ENCODE results near the gene RAI2. TPM values are rescaled to one million over a fixed set of nuclear protein-coding genes. Genes with fewer than 3 reads are reported as not detected.
"Not testable (repeated sequence)": the region's sequence is repeated elsewhere in the genome, so short reads cannot be mapped to it uniquely, and the experiment has no call there.

Gene RAI2
- total RNA-seq, 4 donors from 2014 or later = 21.7 to 35.4 (median 26.8) TPM

DNA sequence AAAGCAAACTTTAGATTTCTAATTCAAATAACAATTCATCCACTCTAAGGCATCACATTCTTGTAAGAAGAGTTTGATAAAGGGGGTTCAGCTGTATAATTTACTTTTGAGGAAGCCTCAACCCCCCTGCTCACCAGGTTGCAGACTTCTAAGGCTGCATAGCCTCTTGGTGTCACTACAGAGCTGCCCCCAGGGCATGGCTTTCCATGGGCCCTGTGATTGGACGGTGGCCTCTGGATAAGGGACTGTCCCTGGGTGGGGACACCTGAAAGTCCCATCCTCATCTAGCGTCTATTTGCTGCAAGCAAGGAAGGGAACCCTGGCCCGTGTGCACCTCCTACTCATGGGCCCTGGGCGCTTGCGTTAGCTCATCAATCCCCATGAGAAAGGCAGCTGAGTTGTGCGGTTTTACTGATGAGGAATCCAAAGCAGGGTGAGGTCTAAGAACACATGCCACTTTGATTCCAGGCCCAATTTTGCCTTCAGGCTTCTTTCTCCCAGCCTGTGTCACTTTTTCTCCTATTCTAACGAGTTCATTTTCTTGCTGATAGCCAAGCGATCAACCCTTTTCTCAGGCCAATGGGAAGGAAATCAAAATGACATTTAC is 72.0 kb downstream of the RAI2 start:
- no peak for ATAC-seq
- WGBS, 2 donors (ENCODE audit: low coverage in 1 of 2) = 42 to 83% methylated on average over 2 to 7 of the region's 8 CpGs
- H3K36me3 ChIP-seq = no peaks in the 10 kb centered on the region
- H3K4me3 ChIP-seq = no peak overlapping the region
- TF ChIP-seq, protein P1, sequence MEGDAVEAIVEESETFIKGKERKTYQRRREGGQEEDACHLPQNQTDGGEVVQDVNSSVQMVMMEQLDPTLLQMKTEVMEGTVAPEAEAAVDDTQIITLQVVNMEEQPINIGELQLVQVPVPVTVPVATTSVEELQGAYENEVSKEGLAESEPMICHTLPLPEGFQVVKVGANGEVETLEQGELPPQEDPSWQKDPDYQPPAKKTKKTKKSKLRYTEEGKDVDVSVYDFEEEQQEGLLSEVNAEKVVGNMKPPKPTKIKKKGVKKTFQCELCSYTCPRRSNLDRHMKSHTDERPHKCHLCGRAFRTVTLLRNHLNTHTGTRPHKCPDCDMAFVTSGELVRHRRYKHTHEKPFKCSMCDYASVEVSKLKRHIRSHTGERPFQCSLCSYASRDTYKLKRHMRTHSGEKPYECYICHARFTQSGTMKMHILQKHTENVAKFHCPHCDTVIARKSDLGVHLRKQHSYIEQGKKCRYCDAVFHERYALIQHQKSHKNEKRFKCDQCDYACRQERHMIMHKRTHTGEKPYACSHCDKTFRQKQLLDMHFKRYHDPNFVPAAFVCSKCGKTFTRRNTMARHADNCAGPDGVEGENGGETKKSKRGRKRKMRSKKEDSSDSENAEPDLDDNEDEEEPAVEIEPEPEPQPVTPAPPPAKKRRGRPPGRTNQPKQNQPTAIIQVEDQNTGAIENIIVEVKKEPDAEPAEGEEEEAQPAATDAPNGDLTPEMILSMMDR (IDR thresholded peaks at IDR 0.05) = no peak
- TF ChIP-seq POLR2A (IDR thresholded peaks at IDR 0.05) (no peak), POLR2AphosphoS5 (IDR thresholded peaks at IDR 0.05) (no peak), EP300 (IDR thresholded peaks at IDR 0.05) (no peak)
- H3K27ac ChIP-seq = no peak overlapping the region
- peaks cover 0 to 7% (median 0%) of the 10 kb centered on the region in 3 donors for H3K4me1 ChIP-seq
- H3K27me3 ChIP-seq = no peaks in the 10 kb centered on the region
- no peaks in the 10 kb centered on the region for H3K9me3 ChIP-seq

DNA sequence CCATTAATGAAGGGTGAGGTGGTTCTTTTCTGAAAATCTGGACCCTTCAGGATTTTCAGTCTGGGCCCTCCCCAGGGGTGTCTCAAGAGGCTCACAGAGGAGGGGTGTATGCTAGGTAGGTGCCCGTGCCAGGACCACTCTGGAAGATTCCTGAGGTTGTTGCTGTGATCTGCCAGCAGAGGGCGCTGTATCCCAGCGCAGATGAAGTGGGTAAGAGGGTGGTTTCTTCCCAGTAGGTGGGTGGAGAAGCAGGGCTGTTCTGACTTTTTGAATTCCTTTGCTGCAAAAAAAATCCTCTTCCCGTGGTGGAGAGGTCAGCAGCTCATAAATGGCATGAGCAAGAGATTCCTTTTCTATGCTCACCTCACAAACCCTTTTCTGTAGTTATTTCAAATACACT is 72.7 kb downstream of the RAI2 start:
- no peak overlapping the region for H3K27ac ChIP-seq
- peaks cover 0 to 7% (median 0%) of the 10 kb centered on the region in 3 donors for H3K4me1 ChIP-seq
- ATAC-seq = peak; percentile 61
- no peaks in the 10 kb centered on the region for H3K27me3 ChIP-seq
- no peaks in the 10 kb centered on the region for H3K9me3 ChIP-seq
- H3K4me3 ChIP-seq = no peak overlapping the region
- no peaks in the 10 kb centered on the region for H3K36me3 ChIP-seq
- 0 to 6% methylated on average over 1 to 3 of the region's 4 CpGs for WGBS, 2 donors (ENCODE audit: low coverage in 1 of 2)
- TF ChIP-seq POLR2AphosphoS5 (IDR thresholded peaks at IDR 0.05) = no peak
- TF ChIP-seq, protein P1 (IDR thresholded peaks at IDR 0.05) = peak; percentile 63 to 79 (median 70)
- no peak for TF ChIP-seq POLR2A (IDR thresholded peaks at IDR 0.05)
- TF ChIP-seq EP300 (IDR thresholded peaks at IDR 0.05) = no peak

GRCh38 chrX:17787557-17787956 is 73.5 kb downstream of the RAI2 start:
- no peaks in the 10 kb centered on the region for H3K9me3 ChIP-seq
- peaks cover 0 to 7% (median 0%) of the 10 kb centered on the region in 3 donors for H3K4me1 ChIP-seq
- no peaks in the 10 kb centered on the region for H3K27me3 ChIP-seq
- TF ChIP-seq EP300 (IDR thresholded peaks at IDR 0.05) (no peak), POLR2A (IDR thresholded peaks at IDR 0.05) (no peak), POLR2AphosphoS5 (IDR thresholded peaks at IDR 0.05) (no peak)
- TF ChIP-seq, protein P1 (IDR thresholded peaks at IDR 0.05) = no peak
- no peak overlapping the region for H3K4me3 ChIP-seq
- ATAC-seq = peak; percentile 19
- H3K36me3 ChIP-seq = no peaks in the 10 kb centered on the region
- no peak overlapping the region for H3K27ac ChIP-seq
- WGBS, 2 donors (ENCODE audit: low coverage in 1 of 2) = 84% methylated on average over 9 of the region's 11 CpGs; no CpG with 5 or more reads in 1 of the 2 donors

DNA sequence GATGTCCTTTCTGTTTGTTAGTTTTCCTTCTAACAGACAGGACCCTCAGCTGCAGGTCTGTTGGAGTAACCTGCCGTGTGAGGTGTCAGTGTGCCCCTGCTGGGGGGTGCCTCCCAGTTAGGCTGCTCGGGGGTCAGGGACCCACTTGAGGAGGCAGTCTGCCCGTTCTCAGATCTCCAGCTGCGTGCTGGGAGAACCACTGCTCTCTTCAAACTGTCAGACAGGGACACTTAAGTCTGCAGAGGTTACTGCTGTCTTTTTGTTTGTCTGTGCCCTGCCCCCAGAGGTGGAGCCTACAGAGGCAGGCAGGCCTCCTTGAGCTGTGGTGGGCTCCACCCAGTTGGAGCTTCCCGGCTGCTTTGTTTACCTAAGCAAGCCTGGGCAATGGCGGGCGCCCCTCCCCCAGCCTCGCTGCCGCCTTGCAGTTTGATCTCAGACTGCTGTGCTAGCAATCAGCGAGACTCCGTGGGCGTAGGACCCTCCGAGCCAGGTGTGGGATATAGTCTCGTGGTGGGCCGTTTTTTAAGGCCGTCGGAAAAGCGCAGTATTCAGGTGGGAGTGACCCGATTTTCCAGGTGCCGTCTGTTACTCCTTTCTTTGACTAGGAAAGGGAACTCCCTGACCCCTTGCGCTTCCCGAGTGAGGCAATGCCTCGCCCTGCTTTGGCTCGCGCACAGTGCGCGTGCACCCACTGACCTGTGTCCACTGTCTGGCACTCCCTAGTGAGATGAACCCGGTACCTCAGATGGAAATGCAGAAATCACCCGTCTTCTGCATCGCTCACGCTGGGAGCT is 74.3 kb downstream of the RAI2 start:
- 80% methylated on average over 2 of the region's 31 CpGs; no CpG with 5 or more reads in 1 of the 2 donors for WGBS, 2 donors (ENCODE audit: low coverage in 1 of 2)
- H3K27me3 ChIP-seq, H3K4me3 ChIP-seq, H3K4me1 ChIP-seq, ATAC-seq, H3K9me3 ChIP-seq, H3K27ac ChIP-seq, H3K36me3 ChIP-seq: not testable (repeated sequence)

- Histone ChIP-seq H3K9me3 (no peaks in the 10 kb centered on the region), H3K4me1 (no peaks in the 10 kb centered on the region), H3K36me3 (no peaks in the 10 kb centered on the region), H3K27me3 (no peaks in the 10 kb centered on the region), H3K4me3 (no peak overlapping the region), H3K27ac (no peak overlapping the region)
- no peak for TF ChIP-seq POLR2A (IDR thresholded peaks at IDR 0.05)
- no peak for TF ChIP-seq POLR2AphosphoS5 (IDR thresholded peaks at IDR 0.05)
- TF ChIP-seq, protein P1 (IDR thresholded peaks at IDR 0.05) = no peak
- TF ChIP-seq EP300 (IDR thresholded peaks at IDR 0.05) = no peak
- 80 to 83% methylated on average over 1 to 2 of the region's 4 CpGs for WGBS, 2 donors (ENCODE audit: low coverage in 1 of 2)
- ATAC-seq = no peak
Observed at GRCh38 chrX:17779434-17779833, 81.7 kb downstream of the RAI2 start.
